ENCODE measurements around the gene SLC2A14.

GRCh38 chr12:7892186-7892980 lies 19.7 kb upstream of the SLC2A14 start:
- TF ChIP-seq POLR2A (IDR thresholded peaks at IDR 0.05) = no peak
- no peak for TF ChIP-seq CTCF (IDR thresholded peaks at IDR 0.05)
- no peak for TF ChIP-seq POLR2AphosphoS5 (IDR thresholded peaks at IDR 0.05)
